ENCODE results near the gene ADA. TPM values are rescaled to one million over a fixed set of nuclear protein-coding genes. Genes with fewer than 3 reads are reported as not detected.
"Not testable (repeated sequence)": the region's sequence is repeated elsewhere in the genome, so short reads cannot be mapped to it uniquely, and the experiment has no call there.

Gene ADA
- total RNA-seq, 1 donor from 2014 or later, result 5.8 TPM

GRCh38 chr20:44683263-44684046 is 32.0 kb upstream of the ADA start:
- no peak overlapping the region for H3K27ac ChIP-seq
- H3K27me3 ChIP-seq, result no peaks in the 10 kb centered on the region
- no peak for DNase-seq
- no peaks in the 10 kb centered on the region for H3K36me3 ChIP-seq
- no peak overlapping the region for H3K4me3 ChIP-seq
- intact Hi-C loops (cut with DNase I), result loop anchor here (10.0 kb wide), 1 partner anchor 181 kb away; no protein-coding TSS in a partner anchor
- peak; percentile 70 for TF ChIP-seq CTCF (IDR thresholded peaks at IDR 0.05)
- peak; percentile 87 for ATAC-seq
- no peaks in the 10 kb centered on the region for H3K4me1 ChIP-seq
- no peaks in the 10 kb centered on the region for H3K9me3 ChIP-seq

GRCh38 chr20:44681796-44682566 is 30.5 kb upstream of the ADA start:
- intact Hi-C loops (cut with DNase I), result loop anchor here (10.0 kb wide), 1 partner anchor 183 kb away; no protein-coding TSS in a partner anchor
- ATAC-seq, result no peak
- Histone ChIP-seq H3K9me3 (no peaks in the 10 kb centered on the region), H3K4me1 (no peaks in the 10 kb centered on the region), H3K27me3 (no peaks in the 10 kb centered on the region), H3K27ac (no peak overlapping the region), H3K36me3 (no peaks in the 10 kb centered on the region), H3K4me3 (no peak overlapping the region)
- TF ChIP-seq CTCF (IDR thresholded peaks at IDR 0.05), result no peak
- no peak for DNase-seq

- no peak for TF ChIP-seq CTCF (IDR thresholded peaks at IDR 0.05)
- Histone ChIP-seq H3K4me3 (no peak overlapping the region), H3K27ac (no peak overlapping the region), H3K36me3 (no peaks in the 10 kb centered on the region), H3K9me3 (no peaks in the 10 kb centered on the region), H3K27me3 (no peaks in the 10 kb centered on the region), H3K4me1 (no peaks in the 10 kb centered on the region)
- no peak for ATAC-seq
- DNase-seq, result no peak
- intact Hi-C loops (cut with DNase I), result no loop called here
These were observed 27.6 kb upstream of the ADA start for GRCh38 chr20:44678990-44679611.

- no peaks in the 10 kb centered on the region for H3K4me1 ChIP-seq
- H3K27ac ChIP-seq, result no peak overlapping the region
- H3K36me3 ChIP-seq, result no peaks in the 10 kb centered on the region
- ATAC-seq (no peak), DNase-seq (no peak)
- intact Hi-C loops (cut with DNase I), result no loop called here
- TF ChIP-seq CTCF (IDR thresholded peaks at IDR 0.05), result no peak
- no peak overlapping the region for H3K4me3 ChIP-seq
- H3K27me3 ChIP-seq, result no peaks in the 10 kb centered on the region
- no peaks in the 10 kb centered on the region for H3K9me3 ChIP-seq
These were observed 26.7 kb upstream of the ADA start for GRCh38 chr20:44678242-44678641.

GRCh38 chr20:44672318-44672902 is 20.9 kb upstream of the ADA start:
- intact Hi-C loops (cut with DNase I); ATAC-seq; H3K27me3 ChIP-seq; H3K27ac ChIP-seq; DNase-seq; H3K9me3 ChIP-seq; H3K4me1 ChIP-seq; H3K4me3 ChIP-seq; H3K36me3 ChIP-seq: not testable (repeated sequence)

- peak; percentile 51 for ATAC-seq
- intact Hi-C loops (cut with DNase I), result not testable (repeated sequence)
These were observed 20.0 kb upstream of the ADA start for GRCh38 chr20:44671541-44671940.

GRCh38 chr20:44670851-44671250 is 19.4 kb upstream of the ADA start:
- DNase-seq; intact Hi-C loops (cut with DNase I); ATAC-seq; H3K27ac ChIP-seq; H3K9me3 ChIP-seq; H3K4me3 ChIP-seq; H3K27me3 ChIP-seq; H3K36me3 ChIP-seq; H3K4me1 ChIP-seq: not testable (repeated sequence)

More at GRCh38 chr20:44671541-44671940, 20.0 kb upstream of the ADA start:
- not testable (repeated sequence) for H3K9me3 ChIP-seq, DNase-seq, H3K27me3 ChIP-seq, H3K4me1 ChIP-seq, H3K27ac ChIP-seq, H3K36me3 ChIP-seq, H3K4me3 ChIP-seq

Data from upper lobe of right lung (tissue), 1 donor.